Adipose tissue (tissue), 3 donors: ENCODE results near the gene CCDC78. TPM values are rescaled to one million over a fixed set of nuclear protein-coding genes. Genes with fewer than 3 reads are reported as not detected.
"Not testable (repeated sequence)": the region's sequence is repeated elsewhere in the genome, so short reads cannot be mapped to it uniquely, and the experiment has no call there.

ENCODE experiments used
- H3K27ac ChIP-seq: one replicate; pipeline ENCODE4 v1.5.1; 2013; ENCODE audit warnings: low read depth, low read length
- WGBS, 3 donors: extraction: QIAGEN DNeasy Blood & Tissue Kit; methylation state at CpG; one replicate each; pipeline ENCODE4 v1.1.7; 2013; 5-methylcytosine and 5-hydroxymethylcytosine counted together
- polyA plus RNA-seq, 3 donors: library from polyadenylated mRNA; stranded (reverse); fragments of 200-250 nt; gene quantifications; one replicate each; pipeline ENCODE4 v1.2.3, GENCODE V29; 2013
- donor health status: healthy with polysubstance abuse.
- donor health status: Bipolar disorder and iron deficiency.
- donor health status: healthy.

CCDC78 gene
- polyA plus RNA-seq, 3 donors: 0.42 to 2.1 (median 0.98) TPM

- no peak overlapping the region for H3K27ac ChIP-seq
- 72 to 79% (median 79%) methylated on average over 31 to 32 of the region's 32 CpGs for WGBS, 3 donors
Measured at GRCh38 chr16:717450-718245, 8.6 kb downstream of the CCDC78 start.

GRCh38 chr16:716768-717325, 9.4 kb downstream of the CCDC78 start:
- WGBS, 3 donors: 83 to 93% (median 86%) methylated on average over 24 to 29 of the region's 29 CpGs
- H3K27ac ChIP-seq: no peak overlapping the region

GRCh38 chr16:716200-716568, 10.1 kb downstream of the CCDC78 start:
- H3K27ac ChIP-seq: no peak overlapping the region
- 16 to 34% (median 27%) methylated on average over 10 to 12 of the region's 12 CpGs for WGBS, 3 donors

GRCh38 chr16:715477-716199, 10.6 kb downstream of the CCDC78 start:
- H3K27ac ChIP-seq: no peak overlapping the region

GRCh38 chr16:714558-715476, 11.4 kb downstream of the CCDC78 start, which contains the start of gene METRN:
TSS of gene METRN (plus strand) at chr16:715118. CDS start at chr16:715290, 172 bp downstream.
- no peak within 1 kb of the TSS for H3K27ac ChIP-seq
- 4 to 6% (median 4%) methylated on average over 74 to 108 of the region's 108 CpGs for WGBS, 3 donors

More at GRCh38 chr16:715477-716199, 10.6 kb downstream of the CCDC78 start:
- 1 to 3% (median 2%) methylated on average over 44 to 74 of the region's 74 CpGs for WGBS, 3 donors

GRCh38 chr16:714079-714478, 12.2 kb downstream of the CCDC78 start:
- H3K27ac ChIP-seq: no peak overlapping the region
- WGBS, 3 donors: 63 to 70% (median 63%) methylated on average over 11 of the region's 11 CpGs

- not testable (repeated sequence) for H3K27ac ChIP-seq
- WGBS, 3 donors: 50 to 56% (median 50%) methylated on average over 13 of the region's 13 CpGs
Measured at GRCh38 chr16:712740-713250, 13.4 kb downstream of the CCDC78 start.

- 9 to 11% (median 9%) methylated on average over 22 to 25 of the region's 25 CpGs for WGBS, 3 donors
- H3K27ac ChIP-seq: no peak overlapping the region
Measured at GRCh38 chr16:711548-712320, 14.5 kb downstream of the CCDC78 start.

- 56 to 75% (median 74%) methylated on average over 12 of the region's 12 CpGs for WGBS, 3 donors
- H3K27ac ChIP-seq: no peak overlapping the region
Measured at GRCh38 chr16:711084-711483, 15.2 kb downstream of the CCDC78 start.

- H3K27ac ChIP-seq: no peak overlapping the region
- WGBS, 3 donors: 62 to 68% (median 67%) methylated on average over 21 of the region's 21 CpGs
Measured at GRCh38 chr16:710500-711075, 15.7 kb downstream of the CCDC78 start.

- 25 to 28% (median 27%) methylated on average over 30 of the region's 30 CpGs for WGBS, 3 donors
- no peak overlapping the region for H3K27ac ChIP-seq
Measured at GRCh38 chr16:709566-710499, 16.4 kb downstream of the CCDC78 start.

- no peak overlapping the region for H3K27ac ChIP-seq
- WGBS, 3 donors: 62 to 79% (median 69%) methylated on average over 4 of the region's 4 CpGs
Measured at GRCh38 chr16:708959-709358, 17.3 kb downstream of the CCDC78 start.

- no peak overlapping the region for H3K27ac ChIP-seq
- 48 to 51% (median 48%) methylated on average over 3 of the region's 3 CpGs for WGBS, 3 donors
Measured at GRCh38 chr16:708019-708418, 18.2 kb downstream of the CCDC78 start.

GRCh38 chr16:707062-707538, 19.1 kb downstream of the CCDC78 start:
- H3K27ac ChIP-seq: no peak overlapping the region
- 30 to 40% (median 38%) methylated on average over 14 of the region's 14 CpGs for WGBS, 3 donors

GRCh38 chr16:706189-707061, 19.8 kb downstream of the CCDC78 start:
- 3 to 5% (median 4%) methylated on average over 39 to 49 of the region's 49 CpGs for WGBS, 3 donors
- no peak overlapping the region for H3K27ac ChIP-seq
